Measurements from ENCODE around the gene CCDC144A.
A peak's percentile ranks its signal among the peaks of the same experiment; 100 is the strongest.
"Not testable (repeated sequence)": the region's sequence is repeated elsewhere in the genome, so short reads cannot be mapped to it uniquely, and the experiment has no call there.

CCDC144A gene, protein sequence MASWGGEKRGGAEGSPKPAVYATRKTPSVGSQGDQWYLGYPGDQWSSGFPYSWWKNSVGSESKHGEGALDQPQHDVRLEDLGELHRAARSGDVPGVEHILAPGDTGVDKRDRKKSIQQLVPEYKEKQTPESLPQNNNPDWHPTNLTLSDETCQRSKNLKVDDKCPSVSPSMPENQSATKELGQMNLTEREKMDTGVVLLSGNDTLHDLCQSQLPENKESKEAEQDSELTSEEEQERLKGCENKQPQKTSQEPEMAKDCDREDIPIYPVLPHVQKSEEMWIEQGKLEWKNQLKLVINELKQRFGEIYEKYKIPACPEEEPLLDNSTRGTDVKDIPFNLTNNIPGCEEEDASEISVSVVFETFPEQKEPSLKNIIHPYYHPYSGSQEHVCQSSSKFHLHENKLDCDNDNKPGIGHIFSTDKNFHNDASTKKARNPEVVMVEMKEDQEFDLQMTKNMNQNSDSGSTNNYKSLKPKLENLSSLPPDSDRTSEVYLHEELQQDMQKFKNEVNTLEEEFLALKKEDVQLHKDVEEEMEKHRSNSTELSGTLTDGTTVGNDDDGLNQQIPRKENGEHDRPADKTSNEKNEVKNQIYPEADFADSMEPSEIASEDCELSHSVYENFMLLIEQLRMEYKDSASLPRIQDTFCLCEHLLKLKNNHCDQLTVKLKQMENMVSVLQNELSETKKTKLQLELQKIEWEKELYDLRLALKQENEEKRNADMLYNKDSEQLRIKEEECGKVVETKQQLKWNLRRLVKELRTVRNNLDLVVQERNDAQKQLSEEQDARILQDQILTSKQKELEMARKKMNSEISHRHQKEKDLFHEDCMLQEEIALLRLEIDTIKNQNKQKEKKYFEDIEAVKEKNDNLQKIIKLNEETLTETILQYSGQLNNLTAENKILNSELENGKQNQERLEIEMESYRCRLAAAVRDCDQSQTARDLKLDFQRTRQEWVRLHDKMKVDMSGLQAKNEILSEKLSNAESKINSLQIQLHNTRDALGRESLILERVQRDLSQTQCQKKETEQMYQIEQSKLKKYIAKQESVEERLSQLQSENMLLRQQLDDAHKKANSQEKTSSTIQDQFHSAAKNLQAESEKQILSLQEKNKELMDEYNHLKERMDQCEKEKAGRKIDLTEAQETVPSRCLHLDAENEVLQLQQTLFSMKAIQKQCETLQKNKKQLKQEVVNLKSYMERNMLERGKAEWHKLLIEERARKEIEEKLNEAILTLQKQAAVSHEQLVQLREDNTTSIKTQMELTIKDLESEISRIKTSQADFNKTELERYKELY (N-terminal part only)

DNA sequence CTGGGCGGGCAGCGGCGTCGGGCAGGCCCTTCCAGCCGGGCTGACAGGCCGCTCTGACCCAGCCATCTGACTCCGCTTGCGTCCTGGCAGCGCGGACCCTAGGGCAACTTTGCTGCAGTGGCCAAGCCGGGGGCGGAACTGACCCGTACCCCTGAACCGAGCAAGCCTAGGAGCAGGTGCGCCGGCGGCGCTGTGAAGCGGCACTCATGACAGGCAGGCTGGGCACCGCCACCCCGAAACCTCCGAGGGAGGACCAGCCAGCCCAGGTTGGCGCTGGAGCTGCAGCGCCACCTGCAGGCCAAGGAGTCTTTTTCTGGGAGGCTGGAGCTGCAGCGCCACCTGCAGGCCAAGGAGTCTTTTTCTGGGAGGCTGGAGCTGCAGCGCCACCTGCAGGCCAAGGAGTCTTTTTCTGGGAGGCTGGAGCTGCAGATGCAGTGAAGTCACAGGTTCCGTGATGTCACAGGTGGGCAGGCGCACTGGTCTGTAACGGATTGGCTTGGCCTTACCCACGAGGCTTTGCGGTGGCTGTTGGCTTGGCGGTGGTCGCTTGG, at the start of gene CCDC144A:
CCDC144A (plus strand) TSS at position 511 of the 551 bp plus-strand sequence. CDS start 160 bp downstream, outside the sequence.
- DNase-seq = peak; percentile 2

DNA sequence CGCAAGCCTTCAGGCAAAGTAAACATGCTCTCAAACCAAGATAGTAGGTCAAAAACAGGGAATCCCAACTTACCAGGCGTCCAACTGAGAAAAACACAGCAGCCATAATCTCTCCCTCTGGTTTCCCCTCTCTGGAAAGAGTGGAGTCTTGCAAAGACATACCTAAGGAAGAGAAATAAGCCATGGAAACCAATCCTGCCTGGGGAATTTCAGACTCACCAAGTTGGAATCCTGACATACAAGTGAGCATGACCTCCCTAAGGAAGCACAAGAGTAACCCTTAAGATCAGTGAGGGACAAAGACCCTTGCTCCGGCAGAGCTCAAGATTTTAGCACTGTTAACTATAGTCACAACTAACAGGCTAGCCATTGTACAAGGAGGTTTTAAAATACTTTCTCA, 40.5 kb upstream of the CCDC144A start:
- no peak for DNase-seq

DNA sequence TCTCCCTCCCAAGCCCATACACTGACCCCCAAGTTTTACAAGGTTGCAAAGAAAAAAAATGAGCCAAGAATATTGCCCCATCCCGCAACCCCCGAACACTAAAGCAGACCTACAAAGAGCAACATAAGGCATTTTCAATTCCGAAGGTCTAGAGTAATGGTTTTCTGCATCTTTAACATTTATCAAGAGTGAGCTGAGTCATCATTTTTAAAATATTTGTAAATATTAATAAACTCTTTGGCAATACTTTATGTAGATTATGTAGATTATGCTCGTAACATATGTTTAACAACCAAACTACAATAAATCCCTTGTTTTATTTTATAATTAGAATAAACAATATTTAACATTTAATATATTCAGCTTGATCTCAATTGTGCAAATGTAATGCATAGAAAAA, 37.8 kb upstream of the CCDC144A start:
- no peak for DNase-seq

DNA sequence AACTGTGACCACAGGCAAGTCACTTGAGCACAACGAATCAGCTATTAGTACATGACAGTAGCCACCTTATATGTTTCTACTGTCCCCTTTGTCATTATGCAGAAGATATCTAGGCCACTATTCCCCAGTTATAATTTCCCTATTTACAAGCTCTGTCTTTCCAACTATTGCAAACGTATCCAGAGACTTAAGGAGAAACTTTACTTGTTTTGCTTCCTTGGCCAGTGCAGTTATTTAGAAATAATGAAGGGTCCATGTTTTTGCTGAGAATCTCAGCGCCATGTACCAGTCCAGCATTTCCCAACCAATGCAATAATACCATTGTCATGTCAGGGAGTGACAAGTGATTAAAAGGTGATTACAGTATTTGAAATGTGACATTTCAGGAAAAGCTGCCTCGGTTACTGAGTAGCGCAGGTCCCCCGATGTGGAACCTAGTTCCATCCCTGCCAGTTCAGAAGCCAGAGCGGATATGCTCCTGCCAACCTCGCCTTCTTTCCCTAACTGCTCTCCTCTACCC, 37.1 kb upstream of the CCDC144A start:
- peak; percentile 0 for DNase-seq

DNA sequence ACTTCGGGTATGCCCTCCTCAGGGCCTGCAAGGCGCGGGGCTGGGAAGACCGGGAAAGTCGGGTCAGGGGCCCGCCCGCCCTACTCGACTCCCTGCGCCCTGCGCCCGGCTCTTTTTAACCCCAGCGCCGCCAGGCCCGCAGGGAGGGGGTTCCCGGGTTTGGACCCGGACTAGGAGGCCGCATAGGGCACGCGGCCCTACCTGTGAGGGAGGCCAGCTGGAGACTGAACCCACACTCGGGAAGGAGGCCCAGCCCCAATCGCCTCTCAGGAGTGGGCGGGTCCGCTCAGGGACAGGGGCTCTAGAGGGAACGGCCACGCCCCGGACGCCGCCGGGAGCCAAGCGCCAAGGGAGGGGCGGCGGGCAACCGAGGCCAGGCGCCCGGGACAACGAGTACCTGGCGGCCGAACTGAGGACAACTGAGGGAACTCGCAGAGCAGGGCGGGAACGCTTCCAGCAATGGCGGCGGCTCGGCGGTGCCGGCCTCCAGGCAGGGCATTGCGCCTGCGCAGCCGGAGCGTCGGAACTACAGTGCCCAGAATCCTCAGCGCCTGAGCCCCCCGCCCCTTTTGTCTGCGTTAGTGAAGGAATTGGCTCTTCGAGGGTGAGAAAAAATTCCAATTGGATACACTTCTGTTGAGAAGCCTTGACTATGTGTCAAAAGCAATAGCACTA, 36.5 kb upstream of the CCDC144A start, which contains the start of gene ZNF624:
ZNF624 (minus strand) TSS at position 484 of the 675 bp plus-strand sequence.
- peak; percentile 95 for DNase-seq

DNA sequence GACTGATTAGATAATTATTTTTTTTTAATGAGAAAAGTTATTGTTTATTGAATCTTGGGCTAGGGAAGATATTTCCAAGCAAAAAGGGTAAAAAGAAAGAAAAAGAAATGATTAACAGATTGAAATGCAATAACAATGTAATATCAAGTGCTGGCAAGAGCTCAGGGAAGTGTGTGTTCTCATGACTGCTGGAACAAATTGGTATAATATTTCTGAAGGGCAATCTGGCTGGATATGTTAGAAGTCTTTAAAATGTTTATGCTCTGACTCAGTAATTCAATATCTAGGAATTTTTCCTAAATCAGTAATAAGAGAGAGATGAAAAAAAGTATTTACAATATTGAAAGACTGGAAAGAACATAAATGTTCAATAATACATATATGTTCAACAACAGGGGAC, 28.8 kb upstream of the CCDC144A start:
- DNase-seq = no peak

DNA sequence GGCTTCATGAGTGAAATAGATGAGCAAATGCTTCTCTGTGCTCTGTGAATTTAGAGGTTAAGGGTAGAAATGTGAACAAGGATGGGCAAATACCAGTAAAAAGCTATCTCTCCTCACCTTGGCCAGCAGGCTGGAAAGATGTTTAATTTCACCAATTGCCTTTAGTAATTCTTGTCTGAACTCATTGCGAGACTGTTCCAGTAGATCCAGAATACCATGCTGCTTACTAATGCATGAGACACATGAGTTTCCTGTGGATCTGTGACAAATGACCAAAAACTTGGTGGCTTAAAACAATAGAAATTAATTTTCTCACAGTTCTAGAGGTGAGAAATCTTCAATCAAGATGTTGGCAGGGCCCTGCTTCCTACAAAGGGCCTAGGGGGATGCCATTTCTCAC, 27.1 kb upstream of the CCDC144A start:
- DNase-seq = no peak

DNA sequence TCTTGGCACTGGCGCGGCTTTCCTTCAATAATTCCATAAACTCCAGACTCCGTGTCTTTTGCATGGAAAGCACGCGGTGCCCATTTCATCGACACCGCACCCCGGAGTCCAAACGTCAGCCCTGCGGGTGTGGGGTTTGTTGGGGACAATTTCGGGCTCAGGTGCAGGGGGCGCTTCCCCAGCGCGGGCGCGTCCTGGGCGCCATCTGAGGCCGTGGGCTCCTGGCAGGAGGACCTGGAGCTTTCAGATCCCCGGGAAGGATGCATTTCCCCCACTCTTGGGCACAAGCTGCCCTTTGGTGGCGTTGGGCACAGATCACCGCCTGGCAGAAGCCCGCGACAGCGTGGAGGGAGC, 23.5 kb upstream of the CCDC144A start:
- DNase-seq = not testable (repeated sequence)

DNA sequence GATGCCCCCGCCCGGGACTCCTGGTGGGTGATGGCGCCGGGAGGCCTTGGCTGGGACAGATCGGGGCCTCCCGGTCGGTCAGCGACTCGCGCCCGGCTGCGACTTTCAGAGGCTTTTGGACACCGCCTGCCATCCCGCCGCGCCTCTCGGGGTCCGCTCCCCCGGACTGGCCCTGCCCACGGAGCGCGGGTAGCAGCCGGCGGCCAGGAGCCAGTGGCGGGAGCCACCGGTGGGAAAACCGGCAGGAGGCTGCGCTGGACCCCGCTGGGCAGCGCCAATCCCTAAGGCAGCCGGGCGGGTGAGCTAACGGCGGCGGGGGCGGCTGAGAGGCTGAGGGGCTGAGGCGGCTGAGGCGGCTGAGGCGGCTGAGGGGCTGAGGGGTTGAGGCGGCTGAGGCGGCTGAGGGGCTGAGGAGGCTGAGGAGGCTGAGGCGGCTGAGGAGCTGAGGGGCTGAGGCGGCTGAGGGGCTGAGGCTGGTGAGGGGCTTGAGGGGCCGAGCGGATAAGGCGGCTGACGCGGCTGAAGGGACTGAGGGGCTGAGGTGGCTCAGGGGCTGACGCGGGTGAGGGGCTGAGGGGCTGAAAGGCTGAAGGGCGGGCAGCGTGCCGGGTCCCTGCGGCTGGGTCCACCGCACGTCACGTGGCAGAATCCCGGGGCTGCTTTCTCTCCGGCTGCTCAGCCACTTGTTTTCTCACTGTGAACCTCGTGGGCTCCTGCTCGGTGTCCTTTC, 23.0 kb upstream of the CCDC144A start:
- not testable (repeated sequence) for DNase-seq

DNA sequence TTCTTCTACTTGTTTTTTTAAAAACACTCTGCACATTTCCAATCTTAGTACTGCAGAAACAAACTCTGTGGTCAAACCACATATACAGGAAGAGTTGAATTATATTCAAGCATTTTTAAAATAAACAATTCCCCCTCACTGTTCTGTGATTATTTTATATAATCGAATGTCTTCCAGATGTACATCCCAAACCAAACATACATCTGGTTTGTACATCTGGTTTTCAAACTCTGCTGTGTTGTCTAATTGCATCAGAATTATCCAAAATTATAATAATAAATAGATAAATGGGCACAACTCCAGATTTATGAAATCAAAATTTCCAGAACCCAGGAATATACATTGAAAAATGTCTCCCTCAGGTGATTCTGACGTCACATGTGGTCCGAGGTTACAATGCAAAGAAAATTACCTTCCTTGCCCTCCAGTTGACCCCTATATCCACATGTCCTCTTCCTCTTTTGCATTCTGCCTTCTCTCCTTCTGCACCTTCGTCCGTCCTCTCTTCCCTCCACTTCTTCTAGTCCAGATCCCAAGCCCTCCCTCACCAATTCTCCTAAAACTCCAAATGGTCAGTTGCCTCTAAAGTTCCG, 13.3 kb upstream of the CCDC144A start:
- DNase-seq = no peak

DNA sequence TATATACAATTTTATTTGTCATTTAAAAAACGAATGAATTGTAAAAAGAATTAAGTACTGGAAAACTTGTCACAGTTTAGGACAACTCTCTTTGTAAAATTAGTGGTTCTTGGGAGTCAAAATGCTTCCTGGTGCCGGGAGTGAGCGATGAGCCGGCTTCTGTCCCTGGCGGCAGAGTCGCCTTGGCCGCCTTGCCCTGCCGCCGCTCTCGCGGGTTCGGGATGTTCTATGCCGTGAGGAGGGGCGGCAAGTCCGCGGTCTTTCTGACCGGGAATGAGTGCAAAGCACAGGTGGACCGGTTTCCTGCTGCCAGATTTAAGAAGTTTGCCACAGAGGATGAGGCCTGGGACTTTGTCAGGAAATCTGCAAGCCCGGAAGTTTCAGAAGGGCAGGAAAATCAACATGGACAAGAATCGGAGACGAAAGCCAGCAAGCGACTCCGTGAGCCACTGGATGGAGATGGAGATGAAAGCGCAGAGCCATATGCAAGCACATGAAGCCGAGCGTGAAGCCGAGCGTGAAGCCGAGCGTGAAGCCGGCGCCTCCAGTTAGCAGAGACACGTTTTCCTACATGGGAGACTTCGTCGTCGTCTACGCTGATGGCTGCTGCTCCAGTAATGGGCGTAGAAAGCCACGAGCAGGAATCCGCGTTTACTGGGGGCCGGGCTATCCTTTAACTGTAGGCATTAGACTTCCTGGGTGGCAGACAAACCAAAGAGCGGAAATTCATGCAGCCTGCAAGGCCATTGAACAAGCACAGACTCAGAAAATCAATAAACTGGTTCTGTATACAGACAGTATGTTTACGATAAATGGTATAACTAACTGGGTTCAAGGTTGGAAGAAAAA, 6.5 kb upstream of the CCDC144A start:
- not testable (repeated sequence) for DNase-seq

DNA sequence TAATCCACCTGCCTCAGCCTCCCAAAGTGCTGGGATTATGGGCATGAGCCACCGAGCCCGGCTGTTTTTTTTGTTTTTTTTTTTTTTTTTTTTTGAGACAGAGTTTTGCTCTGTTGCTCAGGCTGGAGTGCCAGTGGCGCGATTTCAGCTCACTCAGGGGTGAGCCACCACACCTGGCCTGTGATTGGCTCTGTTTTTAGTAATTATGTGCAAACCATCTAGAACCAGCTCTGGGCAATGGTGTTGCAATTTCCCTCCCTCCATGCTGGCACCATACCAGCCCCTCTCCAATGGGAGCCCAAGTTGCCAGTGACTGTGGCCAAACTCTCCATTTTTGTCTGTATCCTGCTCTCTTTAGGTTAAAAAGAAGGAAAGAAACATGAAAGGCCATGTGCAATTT, 4.0 kb upstream of the CCDC144A start:
- DNase-seq = not testable (repeated sequence)

DNA sequence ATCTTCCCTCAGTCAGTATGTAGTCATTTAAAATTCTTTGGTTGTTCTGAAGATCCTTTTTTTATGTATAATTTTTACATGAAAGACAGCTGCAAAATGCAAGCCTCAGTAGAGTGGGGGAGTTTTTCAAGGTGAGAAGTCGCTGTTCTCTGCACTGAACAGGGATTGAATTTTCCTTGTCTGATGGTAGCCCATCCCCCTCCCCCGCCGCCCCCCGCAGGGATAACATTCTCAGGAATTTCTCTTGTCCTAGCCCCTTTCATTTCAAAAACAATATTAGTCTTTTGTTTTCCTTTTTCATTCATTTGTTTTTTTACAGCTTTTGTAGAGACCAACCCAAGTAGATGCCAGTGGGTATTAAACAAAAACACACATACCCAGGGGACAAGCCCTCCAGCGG, 2.9 kb upstream of the CCDC144A start:
- not testable (repeated sequence) for DNase-seq

DNA sequence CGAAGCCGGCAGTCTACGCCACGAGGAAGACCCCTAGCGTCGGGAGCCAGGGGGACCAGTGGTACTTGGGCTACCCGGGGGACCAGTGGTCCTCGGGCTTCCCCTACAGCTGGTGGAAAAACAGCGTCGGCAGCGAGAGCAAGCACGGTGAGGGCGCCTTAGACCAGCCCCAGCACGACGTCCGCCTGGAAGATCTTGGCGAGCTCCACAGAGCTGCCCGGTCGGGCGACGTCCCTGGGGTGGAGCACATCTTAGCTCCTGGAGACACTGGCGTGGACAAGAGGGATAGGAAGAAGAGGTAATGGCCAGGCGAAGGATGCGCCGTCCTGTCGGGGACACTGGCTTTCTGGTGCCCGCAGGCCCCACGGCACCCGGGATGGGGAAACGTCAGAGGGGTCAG, 406 bp downstream of the CCDC144A start:
- DNase-seq = not testable (repeated sequence)

DNA sequence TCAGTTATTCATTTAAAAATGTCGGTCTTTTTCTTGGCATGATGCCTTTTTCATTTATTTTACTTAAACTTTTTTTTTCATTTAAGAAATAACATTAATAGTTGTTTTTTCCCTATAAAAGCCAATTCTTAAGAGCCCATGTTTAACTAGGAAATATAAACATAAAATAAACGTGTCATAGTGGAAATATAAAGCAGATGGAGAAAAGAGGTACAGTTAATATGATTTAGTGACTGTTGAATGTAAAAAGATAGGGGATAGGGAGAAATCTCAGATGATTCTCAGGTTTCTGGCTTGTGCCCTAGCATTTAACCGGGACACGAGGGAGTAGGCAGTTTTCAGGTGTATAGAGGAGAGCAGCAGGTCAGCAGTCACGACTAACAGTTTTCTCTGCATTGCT, 7.6 kb downstream of the CCDC144A start:
- not testable (repeated sequence) for DNase-seq

DNA sequence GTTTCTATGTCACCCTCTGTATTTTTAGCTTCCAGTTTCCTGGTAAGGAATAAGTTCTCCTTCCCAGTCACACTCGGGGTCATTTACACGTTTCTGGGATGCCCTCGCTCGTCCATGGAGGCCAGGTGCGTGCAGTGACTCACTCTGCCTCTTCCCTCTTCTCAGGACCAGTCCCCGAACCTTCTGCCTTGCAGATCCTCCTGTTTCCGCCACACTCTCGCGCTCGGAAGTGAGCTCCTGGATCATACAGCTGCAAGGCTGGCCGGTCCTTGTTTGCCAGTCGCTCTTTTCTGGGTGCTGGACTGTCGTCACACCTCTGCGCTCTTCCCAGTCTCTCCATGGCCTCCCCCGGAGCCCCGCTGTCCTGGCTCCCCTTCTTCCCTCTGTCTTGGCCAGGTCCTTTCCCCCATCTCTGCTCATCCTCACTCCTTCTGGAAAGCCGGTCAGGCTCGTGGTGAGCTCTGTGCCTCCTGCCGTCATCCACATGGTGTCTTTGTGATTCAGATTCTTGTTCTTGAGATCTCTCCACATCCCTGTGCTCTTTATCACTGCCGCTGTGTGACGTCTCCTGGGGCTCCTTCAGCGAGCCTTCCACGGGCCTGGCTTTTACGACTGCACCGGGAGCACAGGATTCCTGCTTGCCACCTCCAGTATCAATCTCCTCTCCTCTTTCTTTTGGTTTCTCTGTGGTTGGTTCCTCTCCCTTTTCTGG, 55.6 kb downstream of the CCDC144A start:
- DNase-seq = not testable (repeated sequence)

DNA sequence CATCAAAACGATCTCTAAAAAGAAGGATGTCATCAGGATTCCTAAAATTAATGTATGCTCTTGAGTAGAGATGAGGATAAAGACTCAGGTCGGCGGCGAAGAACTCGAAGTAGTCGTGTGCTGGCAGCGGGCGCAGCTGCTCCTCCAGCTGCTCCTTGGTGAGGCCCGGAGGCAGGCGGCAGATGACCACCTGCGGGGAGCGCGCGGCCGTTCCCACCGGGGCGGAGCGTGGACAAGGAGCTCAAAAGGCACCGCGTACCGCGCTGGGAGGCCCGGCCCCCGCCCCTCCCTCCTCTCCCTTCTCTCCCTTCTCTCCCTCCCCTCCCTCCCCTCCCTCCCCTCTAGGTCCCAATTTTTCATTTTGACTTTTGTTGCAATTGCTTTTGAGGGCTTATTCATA, 56.5 kb downstream of the CCDC144A start:
- not testable (repeated sequence) for DNase-seq

DNA sequence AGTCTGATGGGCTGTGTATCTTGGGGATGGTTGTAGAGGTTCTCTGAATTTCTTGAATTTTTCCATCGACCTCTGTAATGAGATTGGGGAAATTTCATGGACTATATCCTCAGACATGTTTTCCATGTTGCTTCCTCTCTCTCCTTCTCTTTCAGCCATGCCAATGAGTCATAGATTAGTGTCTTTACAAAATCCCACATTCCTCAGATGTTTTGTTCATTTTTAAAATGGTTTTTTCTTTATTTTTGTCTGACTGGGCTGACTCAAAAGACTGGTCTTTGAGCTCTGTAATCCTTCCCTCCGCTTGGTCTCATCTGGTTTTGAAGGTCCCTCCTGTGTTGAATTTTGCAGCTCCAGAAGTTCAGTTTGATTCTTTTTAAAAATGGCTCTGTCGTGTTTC, 60.5 kb downstream of the CCDC144A start:
- not testable (repeated sequence) for DNase-seq

All from suppressor macrophage treated with lipopolysaccharide for 4 hours (primary cell).